RWPE1 (cell line): ENCODE results near the gene SMPX.
A peak's percentile ranks its signal among the peaks of the same experiment; 100 is the strongest.

Source experiments
- CTCF ChIA-PET: fragments of 350-600 bp; sonication (Branson Sonifier 250); formaldehyde crosslinking; extraction: SDS; loops from one replicate; lab custom pipeline; 2021; lab: Yijun Ruan, JAX
- POLR2A ChIA-PET: fragments of 400-600 bp; formaldehyde crosslinking; extraction: SDS; loops from one replicate; lab custom pipeline; 2020; ENCODE audit warnings: antibody characterized with exemption; ENCODE audit not compliant: low non-redundant PET; lab: Yijun Ruan, JAX
- DNase-seq: peaks from one replicate; pipeline ENCODE4 v3.0.0; 2012; ENCODE audit warnings: low spot score
- H3K27ac ChIP-seq: fragments of 450-650 bp; 2 replicates; pipeline ENCODE4 v1.5.1; 2017
- CTCF ChIP-seq: fragments of 450-650 bp; conservative IDR thresholded peaks from 2 replicates; pipeline ENCODE4 v1.5.1; 2017; ENCODE audit warnings: low read depth, mild to moderate bottlenecking

Gene SMPX

GRCh38 chrX:21734175-21734574, 23.7 kb downstream of the SMPX start:
- ChIA-PET CTCF (interaction anchor here (0.6 kb wide), 1 partner anchor 85 kb away, joined by 3 read pairs; no protein-coding TSS in a partner anchor), POLR2A (no interaction called here)
- TF ChIP-seq CTCF = no peak

GRCh38 chrX:21733705-21734104, 24.2 kb downstream of the SMPX start:
- no peak for DNase-seq
- ChIA-PET CTCF (interaction anchor here (0.6 kb wide), 1 partner anchor 85 kb away, joined by 3 read pairs; no protein-coding TSS in a partner anchor), POLR2A (no interaction called here)
- TF ChIP-seq CTCF = no peak
- no peak overlapping the region for H3K27ac ChIP-seq

More at GRCh38 chrX:21734175-21734574, 23.7 kb downstream of the SMPX start:
- no peak overlapping the region for H3K27ac ChIP-seq
- DNase-seq = no peak

- ChIA-PET POLR2A (no interaction called here), CTCF (no interaction called here)
- DNase-seq = no peak
- TF ChIP-seq CTCF = no peak
- H3K27ac ChIP-seq = no peak overlapping the region
Measured at GRCh38 chrX:21730026-21730425, 27.9 kb downstream of the SMPX start.

GRCh38 chrX:21728276-21728968, 29.5 kb downstream of the SMPX start:
- TF ChIP-seq CTCF = no peak
- POLR2A ChIA-PET = no interaction called here
- H3K27ac ChIP-seq = no peak overlapping the region
- DNase-seq = no peak
- CTCF ChIA-PET = no interaction called here

- POLR2A ChIA-PET = no interaction called here
- DNase-seq = no peak
Measured at GRCh38 chrX:21725916-21726315, 32.0 kb downstream of the SMPX start.

GRCh38 chrX:21725496-21725895, 32.4 kb downstream of the SMPX start:
- H3K27ac ChIP-seq = no peak overlapping the region
- DNase-seq = peak; percentile 5
- no peak for TF ChIP-seq CTCF
- POLR2A ChIA-PET = no interaction called here
- CTCF ChIA-PET = no interaction called here

More at GRCh38 chrX:21725916-21726315, 32.0 kb downstream of the SMPX start:
- H3K27ac ChIP-seq = no peak overlapping the region
- CTCF ChIA-PET = no interaction called here
- no peak for TF ChIP-seq CTCF
